BJ (cell line): ENCODE data around the gene SOWAHD. TPM values are rescaled to one million over a fixed set of nuclear protein-coding genes. Genes with fewer than 3 reads are reported as not detected.

Experiments used
- CTCF ChIA-PET: fragments of 350-600 bp; formaldehyde crosslinking; extraction: SDS; loops from one replicate; lab custom pipeline; 2021; ENCODE audit warnings: antibody characterized with exemption, inconsistent platforms; lab: Yijun Ruan, JAX
- POLR2A ChIA-PET: fragments of 300-600 bp; sonication (Branson Sonifier 250); formaldehyde crosslinking; extraction: SDS; loops from one replicate; lab custom pipeline; 2021; ENCODE audit warnings: antibody characterized with exemption; lab: Charles Lee
- DNase-seq: peaks from one replicate; pipeline ENCODE4 v3.0.0-alpha.2; 2011; ENCODE audit warnings: low read depth
- H3K27me3 ChIP-seq: 2 replicates; pipeline ENCODE4 v1.6.0; 2011; ENCODE audit warnings: low read length; ENCODE audit not compliant: control insufficient read depth, insufficient read depth
- H3K36me3 ChIP-seq: 2 replicates; pipeline ENCODE4 v1.5.1; 2011; ENCODE audit warnings: low read length; ENCODE audit not compliant: control insufficient read depth, insufficient read depth
- H3K4me3 ChIP-seq: 2 replicates; pipeline ENCODE4 v1.5.1; 2011; ENCODE audit warnings: low read depth, mild to moderate bottlenecking, control low read depth, low read length
- CTCF ChIP-seq: IDR thresholded peaks from 2 replicates; pipeline ENCODE4 v1.5.1; 2011; ENCODE audit warnings: low read depth, mild to moderate bottlenecking, control low read depth, inconsistent platforms, low read length, moderate library complexity; ENCODE audit not compliant: insufficient read depth
- polyA plus RNA-seq: library from polyadenylated mRNA; depleted of rRNA; stranded (reverse); fragments of >200 nt; gene quantifications from 2 replicates; pipeline ENCODE4 v1.2.3, GENCODE V29; 2011

The SOWAHD gene
- polyA plus RNA-seq, 1 experiment, result 0.60 TPM

DNA sequence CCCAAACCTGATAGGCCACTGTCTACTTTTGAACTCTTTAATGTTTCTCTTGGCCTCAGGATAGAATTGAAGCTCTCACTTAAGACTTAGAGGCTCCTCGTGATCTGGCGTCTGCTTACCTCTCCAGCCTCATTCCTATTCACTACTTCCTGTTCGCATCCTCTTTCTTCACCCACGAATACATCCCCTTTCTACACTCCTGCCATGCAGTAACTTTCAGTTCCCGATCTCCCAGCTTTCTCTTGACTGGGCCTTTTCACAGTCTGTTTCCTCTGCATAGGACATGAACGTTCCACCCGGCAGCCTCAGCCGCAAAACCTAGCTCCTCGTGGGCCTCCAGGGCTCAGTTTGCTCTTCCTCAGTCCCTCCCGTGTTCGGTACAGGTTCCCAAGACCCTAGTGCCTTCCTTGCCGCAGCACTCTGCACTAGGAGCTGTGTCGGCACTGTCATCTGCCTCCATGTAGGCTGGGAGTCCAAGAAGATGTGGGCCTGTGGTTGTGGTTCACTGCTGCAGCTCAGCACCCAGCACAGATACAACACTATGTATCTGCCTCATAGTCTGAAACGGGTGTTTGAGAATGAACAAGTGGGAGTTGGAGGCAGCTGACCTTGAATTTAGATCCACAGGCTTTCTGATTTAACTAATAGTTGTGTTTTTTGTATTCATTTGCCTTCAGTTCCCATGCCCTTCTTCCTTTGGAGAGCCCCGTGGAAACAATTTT, 17.3 kb downstream of the SOWAHD start:
- no peak overlapping the region for H3K4me3 ChIP-seq
- POLR2A ChIA-PET, result no interaction called here
- H3K36me3 ChIP-seq, result no peaks in the 10 kb centered on the region
- no peaks in the 10 kb centered on the region for H3K27me3 ChIP-seq
- CTCF ChIA-PET, result interaction anchor here (1.2 to 1.7 kb wide), 3 partner anchors 12 to 17 kb away, joined by 3 to 6 read pairs (median 3); partner anchors contain the start of gene SOWAHD
- DNase-seq, result no peak
- TF ChIP-seq CTCF, result no peak

- H3K27me3 ChIP-seq, result no peaks in the 10 kb centered on the region
- POLR2A ChIA-PET, result no interaction called here
- no peaks in the 10 kb centered on the region for H3K36me3 ChIP-seq
- no peak overlapping the region for H3K4me3 ChIP-seq
- DNase-seq, result no peak
- CTCF ChIA-PET, result interaction anchor here (0.9 to 1.1 kb wide), 2 partner anchors 9 to 43 kb away, joined by 3 read pairs; no protein-coding TSS in a partner anchor
- no peak for TF ChIP-seq CTCF
Measured at GRCh38 chrX:119778829-119779228, 20.4 kb downstream of the SOWAHD start.

- DNase-seq, result no peak
- Histone ChIP-seq H3K36me3 (no peaks in the 10 kb centered on the region), H3K4me3 (no peak overlapping the region), H3K27me3 (no peaks in the 10 kb centered on the region)
- TF ChIP-seq CTCF, result no peak
- ChIA-PET CTCF (no interaction called here), POLR2A (no interaction called here)
Measured at GRCh38 chrX:119783026-119783425, 24.6 kb downstream of the SOWAHD start.

- no peak for DNase-seq
- POLR2A ChIA-PET, result no interaction called here
- CTCF ChIA-PET, result interaction anchor here (0.7 to 1.4 kb wide), 5 partner anchors 10 to 179 kb away, joined by 3 to 7 read pairs (median 3); no protein-coding TSS in a partner anchor
- peak; percentile 57 for TF ChIP-seq CTCF
- Histone ChIP-seq H3K36me3 (peaks cover 2% of the 10 kb centered on the region; the same call in 1 of the 2 replicates), H3K4me3 (no peak overlapping the region), H3K27me3 (no peaks in the 10 kb centered on the region)
Measured at GRCh38 chrX:119784747-119785446, 26.5 kb downstream of the SOWAHD start.

GRCh38 chrX:119790977-119791436, 32.6 kb downstream of the SOWAHD start:
- peak; percentile 17; the same call in 1 of the 2 replicates for TF ChIP-seq CTCF
- CTCF ChIA-PET, result interaction anchor here (0.7 kb wide), 1 partner anchor 36 kb away, joined by 3 read pairs; no protein-coding TSS in a partner anchor
- Histone ChIP-seq H3K4me3 (peak overlapping the region; percentile 73), H3K36me3 (peaks cover 2% of the 10 kb centered on the region; the same call in 1 of the 2 replicates), H3K27me3 (no peaks in the 10 kb centered on the region)
- no peak for DNase-seq
- POLR2A ChIA-PET, result interaction anchor here (1.0 to 1.4 kb wide), 5 partner anchors 16 to 217 kb away, joined by 3 to 11 read pairs (median 4); partner anchors contain the start of genes NKRF, SOWAHD and UPF3B
